ENCODE measurements around the gene ANKLE1.
"Not testable (repeated sequence)": the region's sequence is repeated elsewhere in the genome, so short reads cannot be mapped to it uniquely, and the experiment has no call there.

The ANKLE1 gene

GRCh38 chr19:17285415-17286135 lies 3.9 kb downstream of the ANKLE1 start:
- no peak for DNase-seq

- no peak for DNase-seq
Measured at GRCh38 chr19:17286263-17286662, 4.6 kb downstream of the ANKLE1 start.

GRCh38 chr19:17286752-17287151 lies 5.1 kb downstream of the ANKLE1 start:
- DNase-seq, result no peak

GRCh38 chr19:17289489-17289888 lies 7.8 kb downstream of the ANKLE1 start:
- no peak for DNase-seq

GRCh38 chr19:17292301-17293074 lies 10.8 kb downstream of the ANKLE1 start:
- peak; percentile 66 for DNase-seq

GRCh38 chr19:17293605-17294004 lies 11.9 kb downstream of the ANKLE1 start:
- DNase-seq, result no peak

- DNase-seq, result peak; percentile 31
Measured at GRCh38 chr19:17294051-17294891, 12.6 kb downstream of the ANKLE1 start.

- DNase-seq, result not testable (repeated sequence)
Measured at GRCh38 chr19:17295551-17295950, 13.8 kb downstream of the ANKLE1 start.

- no peak for DNase-seq
Measured at GRCh38 chr19:17296273-17296672, 14.6 kb downstream of the ANKLE1 start.

GRCh38 chr19:17296976-17297375 lies 15.3 kb downstream of the ANKLE1 start:
- DNase-seq, result no peak

- no peak for DNase-seq
Measured at GRCh38 chr19:17300992-17301619, 19.4 kb downstream of the ANKLE1 start.

GRCh38 chr19:17302391-17303166 lies 20.9 kb downstream of the ANKLE1 start:
- DNase-seq, result peak; percentile 34

- peak; percentile 90 for DNase-seq
Measured at GRCh38 chr19:17303167-17303939, 21.7 kb downstream of the ANKLE1 start, which contains the start of gene ABHD8. TSS of gene ABHD8 (minus strand) at chr19:17303425. CDS start at chr19:17301616, 1,809 bp downstream.

GRCh38 chr19:17303940-17304267 lies 22.2 kb downstream of the ANKLE1 start:
- no peak for DNase-seq

- no peak for DNase-seq
Measured at GRCh38 chr19:17304386-17305215, 22.9 kb downstream of the ANKLE1 start.

GRCh38 chr19:17305216-17305516 lies 23.5 kb downstream of the ANKLE1 start:
- no peak for DNase-seq

- DNase-seq, result peak; percentile 98
Measured at GRCh38 chr19:17305517-17306284, 24.0 kb downstream of the ANKLE1 start, which contains the start of gene MRPL34. TSS of gene MRPL34 (plus strand) at chr19:17305872. CDS start at chr19:17305893, 21 bp downstream.

- no peak for DNase-seq
Measured at GRCh38 chr19:17306285-17306714, 24.6 kb downstream of the ANKLE1 start.

- no peak for DNase-seq
Measured at GRCh38 chr19:17307876-17308377, 26.2 kb downstream of the ANKLE1 start.
